Common myeloid progenitor, CD34-positive (primary cell): ENCODE results near the gene LRWD1.

ENCODE experiments used
- CTCF ChIA-PET: fragments of 350-600 bp; sonication (Branson Sonifier 250); formaldehyde crosslinking; loops from one replicate; lab custom pipeline; 2021; ENCODE audit warnings: antibody characterized with exemption; lab: Charles Lee
- POLR2A ChIA-PET: fragments of 350-600 bp; sonication (Branson Sonifier 250); formaldehyde crosslinking; loops from one replicate; lab custom pipeline; 2021; ENCODE audit warnings: antibody characterized with exemption; lab: Charles Lee
- DNase-seq, 3 donors: peaks; one replicate each; pipeline versions ENCODE4 v3.0.0 to v3.0.0-alpha.2; 2013
- H3K27ac ChIP-seq, 2 experiments: 1 replicate in 1 of 2; 2 replicates in 1 of 2; pipeline ENCODE4 v1.7.0; 2013; ENCODE audit warnings: inconsistent platforms in 2 of 2, low read length in 2 of 2, mild to moderate bottlenecking in 2 of 2, low read depth in 1 of 2, moderate library complexity in 1 of 2; ENCODE audit not compliant: severe bottlenecking in 2 of 2, insufficient read depth in 1 of 2, poor library complexity in 1 of 2
- H3K27me3 ChIP-seq, 5 experiments: replicated peaks in 2 of 5; 1 replicate in 3 of 5; 2 replicates in 2 of 5; pipeline versions ENCODE4 v1.6.1 to v1.7.0; 2013; ENCODE audit warnings: low read length in 4 of 5, mild to moderate bottlenecking in 2 of 5, moderate library complexity in 2 of 5, inconsistent platforms in 1 of 5; ENCODE audit not compliant: insufficient read depth in 5 of 5, control insufficient read depth in 4 of 5
- H3K36me3 ChIP-seq, 4 experiments: 1 replicate in 2 of 4; 2 replicates in 2 of 4; pipeline versions ENCODE4 v1.6.1 to v1.7.0; 2013; ENCODE audit warnings: low read length in 3 of 4, control low read depth in 1 of 4, mild to moderate bottlenecking in 1 of 4; ENCODE audit not compliant: control insufficient read depth in 4 of 4, insufficient read depth in 4 of 4
- H3K4me1 ChIP-seq, 4 experiments: 1 replicate in 3 of 4; 2 replicates in 1 of 4; pipeline versions ENCODE4 v1.6.1 to v1.7.1; 2013; ENCODE audit warnings: low read length in 3 of 4, mild to moderate bottlenecking in 3 of 4, control low read depth in 1 of 4, inconsistent platforms in 1 of 4, moderate library complexity in 1 of 4; ENCODE audit not compliant: control insufficient read depth in 4 of 4, insufficient read depth in 4 of 4; ENCODE audit errors: control extremely low read depth in 1 of 4
- H3K4me3 ChIP-seq, 7 experiments: 1 replicate in 4 of 7; 2 replicates in 3 of 7; pipeline versions ENCODE4 v1.5.1 to v1.7.0; 2013; ENCODE audit warnings: mild to moderate bottlenecking in 7 of 7, low read length in 6 of 7, moderate library complexity in 6 of 7, inconsistent platforms in 2 of 7, low read depth in 2 of 7, control low read depth in 1 of 7; ENCODE audit not compliant: insufficient read depth in 4 of 7, control insufficient read depth in 1 of 7; ENCODE audit errors: extremely low read depth in 1 of 7
- H3K9me3 ChIP-seq, 5 experiments: 1 replicate in 4 of 5; 2 replicates in 1 of 5; pipeline versions ENCODE4 v1.6.1 to v1.7.1; 2013; ENCODE audit warnings: low read length in 4 of 5, mild to moderate bottlenecking in 2 of 5, inconsistent platforms in 1 of 5, low read depth in 1 of 5, moderate library complexity in 1 of 5; ENCODE audit not compliant: control insufficient read depth in 4 of 5, insufficient read depth in 2 of 5; ENCODE audit errors: control extremely low read depth in 1 of 5
- WGBS: methylation state at CpG from one replicate; pipeline ENCODE4 v1.1.5; 2013; ENCODE audit not compliant: insufficient coverage; 5-methylcytosine and 5-hydroxymethylcytosine counted together

LRWD1 gene

GRCh38 chr7:102439963-102440795 lies 24.6 kb upstream of the LRWD1 start:
- Histone ChIP-seq H3K27me3 (no peaks in the 10 kb centered on the region), H3K36me3 (peaks cover 7 to 59% (median 44%) of the 10 kb centered on the region in 4 experiments), H3K9me3 (no peaks in the 10 kb centered on the region), H3K4me3 (no peak overlapping the region), H3K4me1 (peaks cover 0 to 5% (median 2%) of the 10 kb centered on the region in 4 experiments), H3K27ac (no peak overlapping the region)
- ChIA-PET POLR2A (interaction anchor here (0.9 kb wide), 1 partner anchor 15 kb away, joined by 3 read pairs; no protein-coding TSS in a partner anchor), CTCF (interaction anchor here (56.5 to 63.4 kb wide), 2 partner anchors 2 to 21 kb away, joined by 1488 read pairs; partner anchors contain the start of genes ALKBH4, LRWD1, ORAI2 and PRKRIP1)
- 97% methylated on average over 12 of the region's 17 CpGs for WGBS
- no peak for DNase-seq

DNA sequence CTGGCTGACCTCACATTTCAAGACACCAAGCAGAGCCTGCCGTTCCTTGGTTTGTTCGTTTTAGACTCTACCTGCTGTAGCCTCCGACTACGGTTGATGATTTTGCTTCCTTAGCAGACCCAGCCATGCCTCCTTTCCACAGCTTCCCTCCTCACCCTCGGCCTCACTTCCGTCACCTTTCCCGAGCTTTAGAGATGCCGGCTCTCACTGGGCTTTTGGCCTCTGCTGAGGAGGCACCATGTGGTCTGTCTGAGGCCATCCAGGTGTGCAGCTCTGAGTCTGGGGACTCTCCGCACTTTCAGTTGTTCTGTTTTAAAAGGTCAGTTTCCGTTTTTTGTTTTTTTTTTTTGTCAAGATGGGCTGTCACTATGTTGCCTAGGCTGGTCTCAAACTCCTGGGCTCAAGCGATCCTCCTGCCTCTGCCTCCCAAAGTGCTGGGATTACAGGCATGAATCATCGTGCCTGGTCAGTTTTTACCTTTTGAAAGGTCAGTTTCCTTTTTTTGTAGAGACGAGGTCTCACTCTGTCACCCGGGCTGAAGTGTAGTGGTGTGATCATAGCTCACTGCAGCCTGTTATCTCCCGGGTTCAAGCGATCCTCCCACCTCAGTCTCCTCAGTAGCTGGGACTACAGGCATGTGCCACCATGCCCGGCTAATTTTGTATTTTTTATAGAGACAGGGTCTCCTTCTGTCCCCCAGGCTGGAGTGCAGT lies 19.7 kb upstream of the LRWD1 start:
- POLR2A ChIA-PET = no interaction called here
- Histone ChIP-seq H3K4me1 (peaks cover 0 to 4% (median 0%) of the 10 kb centered on the region in 4 experiments), H3K4me3 (no peak overlapping the region), H3K9me3 (no peaks in the 10 kb centered on the region), H3K27me3 (no peaks in the 10 kb centered on the region), H3K36me3 (peaks cover 10 to 66% (median 43%) of the 10 kb centered on the region in 4 experiments), H3K27ac (no peak overlapping the region)
- no peak for DNase-seq
- CTCF ChIA-PET = interaction anchor here (56.5 to 63.4 kb wide), 2 partner anchors 3 to 26 kb away, joined by 1488 read pairs; partner anchors contain the start of genes ALKBH4, LRWD1, ORAI2 and PRKRIP1
- WGBS = 96% methylated on average over 12 of the region's 17 CpGs

DNA sequence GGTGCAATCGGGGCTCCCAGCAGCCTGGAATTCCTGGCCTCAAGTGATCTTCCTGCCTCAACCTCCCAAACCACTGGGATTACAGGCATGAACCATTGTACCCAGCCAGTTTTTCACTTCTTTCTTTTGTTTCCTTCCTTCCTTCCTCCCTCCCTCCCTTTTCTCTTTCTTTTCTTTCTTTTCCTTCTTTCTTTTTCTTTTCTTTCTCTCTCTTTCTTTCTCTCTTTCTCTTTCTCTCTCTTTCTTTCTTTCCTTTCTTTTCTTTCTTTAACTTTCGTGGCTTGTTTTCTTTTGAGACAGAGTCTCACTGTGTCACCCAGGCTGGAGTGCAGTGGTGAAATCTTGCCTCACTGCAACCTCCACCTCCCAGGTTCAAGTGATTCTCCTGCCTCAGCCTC lies 19.1 kb upstream of the LRWD1 start:
- Histone ChIP-seq H3K27ac (no peak overlapping the region), H3K36me3 (peaks cover 10 to 60% (median 39%) of the 10 kb centered on the region in 4 experiments), H3K9me3 (no peaks in the 10 kb centered on the region), H3K4me3 (no peak overlapping the region), H3K27me3 (no peaks in the 10 kb centered on the region), H3K4me1 (peaks cover 0 to 4% (median 0%) of the 10 kb centered on the region in 4 experiments)
- CTCF ChIA-PET = interaction anchor here (56.5 to 63.4 kb wide), 2 partner anchors 3 to 27 kb away, joined by 1488 read pairs; partner anchors contain the start of genes ALKBH4, LRWD1, ORAI2 and PRKRIP1
- 86% methylated on average over 2 of the region's 2 CpGs for WGBS
- no peak for DNase-seq
- POLR2A ChIA-PET = no interaction called here

DNA sequence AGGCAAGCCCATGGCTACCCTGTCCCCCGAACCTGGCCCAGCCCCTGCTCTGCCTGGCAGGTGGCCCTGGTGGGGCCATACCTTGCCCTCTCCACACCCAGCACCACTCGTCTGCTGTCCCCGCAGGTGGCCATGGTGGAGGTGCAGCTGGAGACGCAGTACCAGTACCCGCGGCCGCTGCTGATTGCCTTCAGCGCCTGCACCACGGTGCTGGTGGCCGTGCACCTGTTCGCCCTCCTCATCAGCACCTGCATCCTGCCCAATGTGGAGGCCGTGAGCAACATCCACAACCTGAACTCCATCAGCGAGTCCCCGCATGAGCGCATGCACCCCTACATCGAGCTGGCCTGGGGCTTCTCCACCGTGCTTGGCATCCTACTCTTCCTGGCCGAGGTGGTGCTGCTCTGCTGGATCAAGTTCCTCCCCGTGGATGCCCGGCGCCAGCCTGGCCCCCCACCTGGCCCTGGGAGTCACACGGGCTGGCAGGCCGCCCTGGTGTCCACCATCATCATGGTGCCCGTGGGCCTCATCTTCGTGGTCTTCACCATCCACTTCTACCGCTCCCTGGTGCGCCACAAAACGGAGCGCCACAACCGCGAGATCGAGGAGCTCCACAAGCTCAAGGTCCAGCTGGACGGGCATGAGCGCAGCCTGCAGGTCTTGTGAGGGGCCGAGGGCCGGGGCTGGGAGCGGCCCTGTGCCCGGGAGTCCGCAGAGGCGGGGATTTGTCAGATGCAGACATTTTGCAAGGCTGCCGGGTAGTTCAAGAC lies 18.2 kb upstream of the LRWD1 start:
- no peaks in the 10 kb centered on the region for H3K27me3 ChIP-seq
- CTCF ChIA-PET = interaction anchor here (56.5 to 63.4 kb wide), 2 partner anchors 4 to 28 kb away, joined by 1488 read pairs; partner anchors contain the start of genes ALKBH4, LRWD1, ORAI2 and PRKRIP1
- no peak overlapping the region for H3K4me3 ChIP-seq
- no peak for DNase-seq
- H3K27ac ChIP-seq = no peak overlapping the region
- WGBS = 96% methylated on average over 40 of the region's 41 CpGs
- H3K9me3 ChIP-seq = no peaks in the 10 kb centered on the region
- peaks cover 10 to 55% (median 36%) of the 10 kb centered on the region in 4 experiments for H3K36me3 ChIP-seq
- POLR2A ChIA-PET = no interaction called here
- peaks cover 0 to 4% (median 0%) of the 10 kb centered on the region in 4 experiments for H3K4me1 ChIP-seq

GRCh38 chr7:102447311-102447710 lies 17.5 kb upstream of the LRWD1 start:
- ChIA-PET CTCF (interaction anchor here (63.4 kb wide), 1 partner anchor 29 kb away, joined by 1488 read pairs; the partner anchor contains the start of genes ORAI2 and PRKRIP1), POLR2A (no interaction called here)
- H3K4me1 ChIP-seq = no peaks in the 10 kb centered on the region
- WGBS = 96% methylated on average over 13 of the region's 14 CpGs
- DNase-seq = no peak
- H3K9me3 ChIP-seq = no peaks in the 10 kb centered on the region
- H3K27ac ChIP-seq = no peak overlapping the region
- H3K36me3 ChIP-seq = peaks cover 7 to 48% (median 31%) of the 10 kb centered on the region in 4 experiments
- no peak overlapping the region for H3K4me3 ChIP-seq
- H3K27me3 ChIP-seq = no peaks in the 10 kb centered on the region

- H3K9me3 ChIP-seq = no peaks in the 10 kb centered on the region
- no peaks in the 10 kb centered on the region for H3K4me1 ChIP-seq
- no peak for DNase-seq
- no peak overlapping the region for H3K27ac ChIP-seq
- no peaks in the 10 kb centered on the region for H3K27me3 ChIP-seq
- ChIA-PET POLR2A (interaction anchor here (1.3 kb wide), 1 partner anchor 37 kb away, joined by 3 read pairs; no protein-coding TSS in a partner anchor), CTCF (interaction anchor here (0.9 to 63.4 kb wide), 4 partner anchors 9 to 30 kb away, joined by 3 to 1488 read pairs (median 9); partner anchors contain the start of genes ORAI2 and PRKRIP1)
- no peak overlapping the region for H3K4me3 ChIP-seq
- WGBS = 97% methylated on average over 9 of the region's 15 CpGs
- H3K36me3 ChIP-seq = peaks cover 7 to 41% (median 27%) of the 10 kb centered on the region in 4 experiments
Observed at GRCh38 chr7:102449136-102449535, 15.6 kb upstream of the LRWD1 start.
